Colonic mucosa (tissue), 4 donors: ENCODE results near the gene HCN4. TPM values are rescaled to one million over a fixed set of nuclear protein-coding genes. Genes with fewer than 3 reads are reported as not detected.

Source experiments
- DNase-seq: peaks from one replicate; pipeline ENCODE4 v3.0.0-alpha.2; 2020
- H3K27ac ChIP-seq: fragments of 200-600 bp; one replicate; pipeline ENCODE4 v1.8.0; 2021
- H3K27me3 ChIP-seq: fragments of 200-600 bp; one replicate; pipeline ENCODE4 v1.8.0; 2021
- H3K36me3 ChIP-seq: fragments of 200-600 bp; one replicate; pipeline ENCODE4 v1.8.0; 2021
- H3K4me1 ChIP-seq: fragments of 200-600 bp; one replicate; pipeline ENCODE4 v1.8.0; 2021; ENCODE audit warnings: mild to moderate bottlenecking
- H3K4me3 ChIP-seq: fragments of 200-600 bp; one replicate; pipeline ENCODE4 v1.8.0; 2021
- H3K9ac ChIP-seq, 2 donors: one replicate each; pipeline ENCODE4 v1.7.0; 2013; ENCODE audit warnings: control low read depth in 2 of 2, low read depth in 2 of 2, low read length in 2 of 2
- H3K9me3 ChIP-seq: fragments of 200-600 bp; one replicate; pipeline ENCODE4 v1.8.0; 2021
- intact Hi-C: fragments of 100-400 bp; cut with DNase I; formaldehyde crosslinking; loops from one replicate; pipeline ENCODE4 v1.14.1; 2022
- total RNA-seq, 2 donors: library from RNA; stranded (reverse); fragmentation: NEBNext Ultra II Directional in 1 of 2; extraction: Animal tissue kit (Norgen Biotek cat#: 25700) in 1 of 2; gene quantifications; one replicate each; pipeline ENCODE4 v1.2.1, GENCODE V29; 2021
- TF ChIP-seq, protein P1 (sequence below): fragments of 200-600 bp; IDR thresholded peaks from one replicate; pipeline ENCODE4 v1.8.0; 2022; ENCODE audit warnings: antibody characterized with exemption, mild to moderate bottlenecking
- donor health status: healthy.
- donor health status: DM: no; HTN: no; CAD: no.
- donor health status: DM: no; HTN: no; CAD: no.

The HCN4 gene
- total RNA-seq, 2 donors from 2014 or later: 0.08 to 0.10 TPM

GRCh38 chr15:73323956-73324355 lies 44.8 kb downstream of the HCN4 start:
- H3K9ac ChIP-seq: no peak overlapping the region
- no peaks in the 10 kb centered on the region for H3K27me3 ChIP-seq
- no peaks in the 10 kb centered on the region for H3K9me3 ChIP-seq
- H3K4me3 ChIP-seq: no peak overlapping the region
- H3K4me1 ChIP-seq: no peaks in the 10 kb centered on the region
- intact Hi-C loops: no loop called here
- H3K27ac ChIP-seq: no peak overlapping the region
- no peak for DNase-seq
- TF ChIP-seq, protein P1, sequence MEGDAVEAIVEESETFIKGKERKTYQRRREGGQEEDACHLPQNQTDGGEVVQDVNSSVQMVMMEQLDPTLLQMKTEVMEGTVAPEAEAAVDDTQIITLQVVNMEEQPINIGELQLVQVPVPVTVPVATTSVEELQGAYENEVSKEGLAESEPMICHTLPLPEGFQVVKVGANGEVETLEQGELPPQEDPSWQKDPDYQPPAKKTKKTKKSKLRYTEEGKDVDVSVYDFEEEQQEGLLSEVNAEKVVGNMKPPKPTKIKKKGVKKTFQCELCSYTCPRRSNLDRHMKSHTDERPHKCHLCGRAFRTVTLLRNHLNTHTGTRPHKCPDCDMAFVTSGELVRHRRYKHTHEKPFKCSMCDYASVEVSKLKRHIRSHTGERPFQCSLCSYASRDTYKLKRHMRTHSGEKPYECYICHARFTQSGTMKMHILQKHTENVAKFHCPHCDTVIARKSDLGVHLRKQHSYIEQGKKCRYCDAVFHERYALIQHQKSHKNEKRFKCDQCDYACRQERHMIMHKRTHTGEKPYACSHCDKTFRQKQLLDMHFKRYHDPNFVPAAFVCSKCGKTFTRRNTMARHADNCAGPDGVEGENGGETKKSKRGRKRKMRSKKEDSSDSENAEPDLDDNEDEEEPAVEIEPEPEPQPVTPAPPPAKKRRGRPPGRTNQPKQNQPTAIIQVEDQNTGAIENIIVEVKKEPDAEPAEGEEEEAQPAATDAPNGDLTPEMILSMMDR: no peak
- no peaks in the 10 kb centered on the region for H3K36me3 ChIP-seq

DNA sequence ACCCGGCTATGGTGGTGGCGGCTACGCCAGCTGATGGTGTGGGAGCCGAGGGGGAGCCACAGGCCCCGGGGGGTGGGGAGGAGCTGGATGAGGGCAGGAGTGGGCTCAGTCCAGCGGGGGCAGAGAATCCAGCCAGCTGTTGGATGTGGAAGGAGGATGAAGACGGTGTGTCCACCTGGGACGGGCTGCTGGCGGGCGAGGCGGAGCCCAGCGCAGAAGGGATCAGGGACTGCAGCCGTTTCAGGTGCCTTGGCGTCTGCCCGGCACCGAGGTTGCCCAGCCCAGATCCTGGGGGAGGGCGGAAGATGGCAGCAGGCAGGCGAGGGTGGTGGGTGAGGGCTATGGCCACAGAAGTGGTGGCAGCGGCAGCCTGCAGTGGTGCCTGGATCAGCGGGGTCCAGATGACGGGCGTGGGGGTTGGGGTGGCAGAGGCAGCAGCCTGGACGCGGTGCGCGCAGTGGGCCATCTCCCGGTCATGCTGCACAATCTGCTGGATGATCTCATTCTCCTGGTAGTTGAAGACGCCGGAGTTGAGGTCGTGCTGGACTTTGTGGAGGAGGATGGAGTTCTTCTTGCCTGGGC lies 45.3 kb downstream of the HCN4 start:
- Histone ChIP-seq H3K4me1 (no peaks in the 10 kb centered on the region), H3K4me3 (no peak overlapping the region), H3K27me3 (no peaks in the 10 kb centered on the region), H3K27ac (no peak overlapping the region), H3K9me3 (no peaks in the 10 kb centered on the region), H3K9ac (no peak overlapping the region), H3K36me3 (no peaks in the 10 kb centered on the region)
- intact Hi-C loops: no loop called here
- TF ChIP-seq, protein P1: no peak
- no peak for DNase-seq

DNA sequence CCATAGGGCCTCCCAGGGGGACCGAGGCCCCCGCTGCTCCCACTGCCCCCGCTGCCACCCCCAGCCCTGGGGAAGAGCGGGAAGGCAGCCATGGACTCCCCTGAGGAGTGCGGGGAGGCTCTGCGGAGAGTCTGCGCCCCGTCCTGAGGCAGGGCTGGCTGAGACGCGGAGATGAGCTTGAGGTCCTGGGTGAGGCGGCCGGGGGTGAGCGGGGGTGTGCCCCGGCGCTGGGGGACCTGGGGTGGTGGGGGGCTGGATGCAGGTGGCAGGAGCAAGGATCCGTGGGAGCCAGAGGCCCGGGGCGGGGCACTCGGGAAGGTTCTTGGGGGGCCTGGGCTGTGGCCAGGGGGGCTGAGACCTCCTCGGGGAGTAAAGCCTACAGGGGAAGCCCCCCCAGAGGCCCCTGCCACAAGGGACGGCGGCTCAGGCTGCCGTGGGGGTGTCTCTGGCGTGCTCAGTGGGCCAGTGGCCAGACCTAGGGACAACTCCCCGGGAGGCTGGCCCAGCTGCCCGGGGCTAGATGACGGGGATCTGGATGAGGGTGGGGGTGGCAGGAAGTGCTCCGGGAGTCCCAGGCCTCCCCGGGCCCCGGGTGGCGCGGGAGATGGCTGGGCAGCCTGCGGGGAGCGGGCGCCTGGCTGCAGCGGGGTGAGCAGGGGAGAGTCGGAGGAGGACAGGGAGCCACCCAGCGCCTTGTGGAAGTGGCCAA lies 45.9 kb downstream of the HCN4 start:
- Histone ChIP-seq H3K9me3 (no peaks in the 10 kb centered on the region), H3K36me3 (no peaks in the 10 kb centered on the region)

GRCh38 chr15:73321496-73322450 lies 47.0 kb downstream of the HCN4 start:
- Histone ChIP-seq H3K9ac (no peak overlapping the region), H3K36me3 (no peaks in the 10 kb centered on the region), H3K4me3 (no peak overlapping the region), H3K9me3 (no peaks in the 10 kb centered on the region), H3K4me1 (no peaks in the 10 kb centered on the region), H3K27me3 (no peaks in the 10 kb centered on the region), H3K27ac (no peak overlapping the region)
- TF ChIP-seq, protein P1: no peak
- no peak for DNase-seq
- intact Hi-C loops: no loop called here

More for the DNA sequence above, 45.9 kb downstream of the HCN4 start:
- no peak overlapping the region for H3K27ac ChIP-seq
- H3K4me3 ChIP-seq: no peak overlapping the region
- intact Hi-C loops: no loop called here
- no peak for DNase-seq
- no peaks in the 10 kb centered on the region for H3K4me1 ChIP-seq
- H3K9ac ChIP-seq: no peak overlapping the region
- TF ChIP-seq, protein P1: no peak
- H3K27me3 ChIP-seq: no peaks in the 10 kb centered on the region

DNA sequence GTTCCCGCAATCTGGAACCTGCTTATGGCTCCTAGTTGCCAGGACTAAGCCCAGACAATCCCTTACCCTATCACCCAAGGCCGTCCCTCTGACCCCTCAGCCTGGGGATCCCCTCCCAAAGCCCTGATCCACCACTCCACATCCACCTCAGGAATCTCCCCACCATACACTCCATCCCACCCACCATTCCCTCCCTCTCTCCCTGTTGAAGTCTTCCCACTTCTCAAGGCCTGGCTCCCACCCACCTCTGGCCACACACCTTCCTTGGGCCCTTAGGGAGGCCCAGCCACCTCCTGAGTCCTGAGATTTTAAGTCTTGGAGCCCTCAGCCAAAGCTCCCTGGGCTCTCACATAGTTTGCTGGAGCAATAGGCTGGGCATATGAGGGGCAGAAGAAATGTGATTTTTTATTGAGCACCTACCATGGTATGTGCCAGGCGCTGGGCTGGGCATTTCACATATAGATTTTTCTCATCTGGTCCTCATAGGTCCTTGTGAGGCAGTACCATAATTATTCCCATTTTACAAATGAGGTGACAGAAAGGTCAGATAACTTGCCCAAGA lies 48.1 kb downstream of the HCN4 start:
- Histone ChIP-seq H3K27ac (no peak overlapping the region), H3K9me3 (no peaks in the 10 kb centered on the region), H3K4me1 (no peaks in the 10 kb centered on the region), H3K9ac (no peak overlapping the region), H3K4me3 (no peak overlapping the region), H3K36me3 (no peaks in the 10 kb centered on the region), H3K27me3 (no peaks in the 10 kb centered on the region)
- intact Hi-C loops: no loop called here
- no peak for DNase-seq
- TF ChIP-seq, protein P1: no peak
